Mammary epithelial cell (primary cell): ENCODE data around the gene NR2F1-AS1.

Experiments used
- CTCF ChIP-seq, 2 donors: IDR thresholded peaks in 1 of 2; conservative IDR thresholded peaks in 1 of 2; 2 replicates each; pipeline ENCODE4 v1.5.1; 2011 to 2012; ENCODE audit warnings: inconsistent platforms in 2 of 2, low read length in 2 of 2, mild to moderate bottlenecking in 2 of 2, control low read depth in 1 of 2, low read depth in 1 of 2; ENCODE audit not compliant: insufficient read depth in 1 of 2; ENCODE audit errors: extremely low read depth in 1 of 2
- EZH2 ChIP-seq: IDR thresholded peaks from 2 replicates; pipeline ENCODE4 v1.6.1; 2012; ENCODE audit warnings: low read length, inconsistent platforms, borderline replicate concordance

- TF ChIP-seq CTCF (conservative IDR thresholded peaks at IDR 0.05 in 1 of 2, IDR thresholded peaks at IDR 0.05 in 1 of 2; ENCODE audit: extremely low read depth in 1 of 2, insufficient read depth in 1 of 2, low read depth in 1 of 2, low read length in 2 of 2) (no peak), EZH2 (no peak)
Measured at GRCh38 chr5:93626801-93627200, 45.8 kb upstream of the NR2F1-AS1 start.
